Subcutaneous adipose tissue (tissue), 4 donors: Measurements from ENCODE around the gene SCAMP1. TPM values are rescaled to one million over a fixed set of nuclear protein-coding genes. Genes with fewer than 3 reads are reported as not detected.

Experiments used
- total RNA-seq, 4 donors: library from RNA; depleted of rRNA; stranded (reverse); fragments of >200 nt; gene quantifications; one replicate each; pipeline ENCODE4 v1.1.0, GENCODE V29; 2016
- TF ChIP-seq, protein P1 (sequence below): fragments of 450-650 bp; IDR thresholded peaks from one replicate; pipeline ENCODE4 v1.5.1; 2016; ENCODE audit warnings: low read depth, mild to moderate bottlenecking, control low read depth, antibody characterized with exemption, moderate library complexity

The SCAMP1 gene
- total RNA-seq, 4 donors from 2014 or later = 27.5 to 41.3 (median 34.0) TPM

- TF ChIP-seq, protein P1, sequence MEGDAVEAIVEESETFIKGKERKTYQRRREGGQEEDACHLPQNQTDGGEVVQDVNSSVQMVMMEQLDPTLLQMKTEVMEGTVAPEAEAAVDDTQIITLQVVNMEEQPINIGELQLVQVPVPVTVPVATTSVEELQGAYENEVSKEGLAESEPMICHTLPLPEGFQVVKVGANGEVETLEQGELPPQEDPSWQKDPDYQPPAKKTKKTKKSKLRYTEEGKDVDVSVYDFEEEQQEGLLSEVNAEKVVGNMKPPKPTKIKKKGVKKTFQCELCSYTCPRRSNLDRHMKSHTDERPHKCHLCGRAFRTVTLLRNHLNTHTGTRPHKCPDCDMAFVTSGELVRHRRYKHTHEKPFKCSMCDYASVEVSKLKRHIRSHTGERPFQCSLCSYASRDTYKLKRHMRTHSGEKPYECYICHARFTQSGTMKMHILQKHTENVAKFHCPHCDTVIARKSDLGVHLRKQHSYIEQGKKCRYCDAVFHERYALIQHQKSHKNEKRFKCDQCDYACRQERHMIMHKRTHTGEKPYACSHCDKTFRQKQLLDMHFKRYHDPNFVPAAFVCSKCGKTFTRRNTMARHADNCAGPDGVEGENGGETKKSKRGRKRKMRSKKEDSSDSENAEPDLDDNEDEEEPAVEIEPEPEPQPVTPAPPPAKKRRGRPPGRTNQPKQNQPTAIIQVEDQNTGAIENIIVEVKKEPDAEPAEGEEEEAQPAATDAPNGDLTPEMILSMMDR = no peak
Measured at GRCh38 chr5:78411586-78411985, 51.2 kb downstream of the SCAMP1 start.

GRCh38 chr5:78416677-78417425 is 56.4 kb downstream of the SCAMP1 start:
- TF ChIP-seq, protein P1 = no peak

GRCh38 chr5:78419396-78419795 is 59.0 kb downstream of the SCAMP1 start:
- TF ChIP-seq, protein P1 = no peak

DNA sequence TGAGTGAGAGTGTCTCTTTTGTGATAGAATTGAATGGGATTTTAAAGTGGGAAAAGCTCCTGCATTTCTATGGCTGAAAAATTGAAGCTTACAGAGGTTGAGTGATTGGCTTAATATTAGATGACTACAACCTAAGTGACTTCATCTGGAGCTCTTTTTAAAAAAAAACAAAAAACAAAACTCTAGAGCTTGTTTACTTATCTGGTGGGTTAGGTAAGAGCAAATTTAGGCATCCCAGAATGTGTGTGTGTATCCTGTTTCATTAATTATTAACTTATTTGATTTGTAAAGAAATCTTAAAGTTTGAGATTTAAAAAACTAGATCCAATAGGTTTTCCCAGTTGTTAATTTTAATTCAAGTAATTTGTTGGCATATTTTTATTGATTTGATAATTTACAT is 60.1 kb downstream of the SCAMP1 start:
- TF ChIP-seq, protein P1 = no peak

DNA sequence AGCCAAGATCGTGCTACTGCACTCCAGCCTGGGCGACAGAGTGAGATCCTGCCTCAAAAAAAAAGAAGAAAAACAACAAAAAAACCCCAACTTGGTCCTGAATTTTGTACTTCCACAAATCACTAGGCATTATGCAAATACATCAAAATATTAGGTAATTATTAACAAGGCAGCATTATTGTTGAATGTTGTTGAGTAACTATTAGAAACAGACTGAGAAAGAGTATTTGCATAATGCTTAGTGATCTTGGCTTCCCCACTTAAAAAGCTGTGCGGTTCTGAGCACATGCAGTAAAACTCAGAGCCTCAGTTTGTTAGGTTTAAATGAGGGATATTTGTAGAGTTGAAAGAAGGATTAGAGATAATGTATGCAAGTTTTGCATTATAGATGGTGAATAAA is 64.2 kb downstream of the SCAMP1 start:
- TF ChIP-seq, protein P1 = no peak

DNA sequence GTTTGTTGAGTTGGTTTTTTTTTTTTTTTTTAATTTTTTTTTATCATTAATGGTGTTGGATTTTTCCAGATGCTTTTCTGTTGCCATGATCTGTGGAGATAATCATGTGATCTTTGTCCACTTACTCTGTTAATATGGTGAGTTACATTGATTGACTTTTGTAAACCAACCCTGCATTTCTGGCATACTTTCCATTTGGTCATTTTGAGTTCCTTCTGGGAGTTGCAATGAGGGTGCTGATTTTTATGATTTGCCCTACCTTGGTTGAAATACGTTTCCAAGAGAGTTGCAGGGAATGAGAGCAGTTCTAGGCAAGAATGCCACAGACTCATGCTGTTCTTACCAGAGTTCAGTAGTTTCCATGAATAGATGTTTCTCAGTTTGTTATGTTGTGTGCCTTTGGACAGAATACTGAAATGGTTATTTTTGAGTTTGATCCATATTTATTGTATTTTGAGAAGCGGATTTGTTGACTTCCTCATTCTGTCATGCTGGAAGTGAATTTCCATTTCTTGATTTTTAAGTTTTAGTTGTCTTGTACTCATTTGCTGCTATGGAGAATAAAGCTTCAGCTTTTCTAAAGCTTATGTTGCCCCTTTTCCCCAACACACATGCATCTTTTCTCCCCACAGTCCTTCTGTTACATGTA is 69.0 kb downstream of the SCAMP1 start:
- TF ChIP-seq, protein P1 = no peak

DNA sequence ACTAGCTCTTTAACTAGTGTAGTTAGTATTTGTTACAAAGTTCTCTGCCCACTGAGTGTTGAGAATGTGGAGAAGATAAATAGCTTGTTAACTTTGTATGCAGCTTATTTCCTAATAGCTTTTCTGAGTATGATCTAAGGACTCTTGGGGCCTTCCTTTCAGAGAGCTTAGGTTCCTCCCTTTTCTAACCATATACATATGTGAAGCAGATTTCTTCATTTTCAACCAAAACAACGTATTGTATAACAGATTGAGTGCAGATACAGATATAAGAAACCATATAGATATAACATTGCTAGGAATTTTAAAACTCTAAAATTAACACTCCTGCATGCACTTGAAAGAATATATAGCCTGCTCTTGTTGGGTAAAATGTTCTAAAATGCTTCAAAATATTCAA is 70.4 kb downstream of the SCAMP1 start:
- TF ChIP-seq, protein P1 = no peak
